GM21619 (cell line): ENCODE measurements around the gene OR2M3.
"Not testable (repeated sequence)": the region's sequence is repeated elsewhere in the genome, so short reads cannot be mapped to it uniquely, and the experiment has no call there.

ENCODE experiments used
- ATAC-seq: cut with Tn5 transposase; IDR thresholded peaks from one replicate; pipeline ENCODE4 v1.9.1; 2021; ENCODE audit not compliant: unreplicated experiment

Gene OR2M3, protein sequence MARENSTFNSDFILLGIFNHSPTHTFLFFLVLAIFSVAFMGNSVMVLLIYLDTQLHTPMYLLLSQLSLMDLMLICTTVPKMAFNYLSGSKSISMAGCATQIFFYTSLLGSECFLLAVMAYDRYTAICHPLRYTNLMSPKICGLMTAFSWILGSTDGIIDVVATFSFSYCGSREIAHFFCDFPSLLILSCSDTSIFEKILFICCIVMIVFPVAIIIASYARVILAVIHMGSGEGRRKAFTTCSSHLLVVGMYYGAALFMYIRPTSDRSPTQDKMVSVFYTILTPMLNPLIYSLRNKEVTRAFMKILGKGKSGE

DNA sequence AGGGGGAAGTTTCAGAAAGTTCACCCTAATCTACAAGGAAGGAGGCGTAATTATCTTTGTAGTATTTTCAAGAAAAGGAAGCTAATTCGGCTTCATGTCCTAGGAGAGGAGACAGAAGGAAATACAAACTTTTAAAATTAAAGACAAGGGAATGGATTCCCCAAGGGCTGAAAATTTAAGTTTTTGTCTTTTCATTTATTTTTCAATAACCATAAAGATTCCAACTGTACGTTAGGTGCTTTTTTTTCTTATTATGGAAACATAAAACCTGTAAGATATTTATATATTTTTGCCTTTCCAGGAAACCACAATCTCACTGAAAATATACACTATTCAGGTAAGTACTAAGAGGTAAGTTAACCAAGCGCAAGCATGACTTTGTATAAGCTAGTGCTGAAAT lies at the start of gene OR2M3:
Gene OR2M3, plus strand, starts transcription at position 301 of the 400 bp plus-strand sequence. CDS start 5,803 bp downstream, outside the sequence.
- ATAC-seq: no peak

DNA sequence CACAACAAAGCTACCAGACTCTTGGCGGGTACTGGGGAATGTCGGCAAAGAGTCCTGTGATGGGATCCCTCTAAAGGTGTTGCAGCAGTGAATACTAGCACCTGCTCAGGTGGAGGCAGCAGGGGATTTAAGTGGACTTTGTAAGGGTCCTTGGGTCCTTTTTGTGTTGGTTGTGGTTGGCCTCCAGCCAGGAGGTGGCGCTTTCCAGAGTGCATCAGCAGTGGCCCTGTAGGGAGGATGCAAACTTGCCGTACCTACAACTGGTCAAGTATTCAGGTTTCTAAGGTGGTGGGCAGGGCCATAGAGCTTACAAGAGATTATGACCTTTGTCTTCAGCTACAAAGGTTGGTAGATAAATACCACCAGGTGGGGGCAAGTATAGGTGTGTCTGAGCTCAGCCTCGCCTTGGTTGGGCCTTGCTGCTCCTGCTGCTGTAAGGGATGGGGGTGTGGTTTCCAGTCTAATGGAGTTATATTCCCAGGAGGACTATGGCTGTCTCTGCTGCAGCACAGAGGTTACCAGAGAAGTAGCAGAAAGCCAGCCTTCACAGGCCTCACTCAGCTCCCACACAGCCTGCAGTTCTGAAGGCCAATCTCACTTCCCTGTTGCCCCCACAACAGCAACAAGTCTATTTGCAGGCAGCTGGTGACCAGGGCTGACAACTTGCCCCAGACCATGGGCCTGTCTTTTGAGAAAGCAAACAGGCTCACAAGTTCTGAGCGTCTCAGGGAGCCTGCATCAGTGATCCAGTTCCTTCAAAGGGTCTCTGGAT lies 44.8 kb upstream of the OR2M3 start:
- no peak for ATAC-seq

GRCh38 chr1:248155927-248156326 lies 41.1 kb upstream of the OR2M3 start:
- no peak for ATAC-seq

DNA sequence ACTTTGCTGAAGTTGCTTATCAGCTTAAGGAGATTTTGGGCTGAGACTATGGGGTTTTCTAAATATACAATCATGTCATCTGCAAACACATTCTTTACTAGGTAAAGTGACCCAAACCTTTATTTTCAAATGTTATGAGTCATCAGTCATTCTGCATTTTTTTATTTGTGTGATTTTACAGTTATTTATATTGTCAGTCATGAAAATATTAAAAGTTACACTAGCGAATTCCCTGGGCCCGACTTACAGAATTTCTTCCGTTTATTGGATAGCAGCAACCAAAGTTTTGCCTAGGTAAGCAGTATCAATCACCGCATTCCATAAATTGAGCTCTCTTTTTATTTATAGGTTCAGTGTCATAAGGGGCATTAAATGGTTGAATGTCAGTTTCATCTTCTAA lies 38.3 kb upstream of the OR2M3 start:
- no peak for ATAC-seq

DNA sequence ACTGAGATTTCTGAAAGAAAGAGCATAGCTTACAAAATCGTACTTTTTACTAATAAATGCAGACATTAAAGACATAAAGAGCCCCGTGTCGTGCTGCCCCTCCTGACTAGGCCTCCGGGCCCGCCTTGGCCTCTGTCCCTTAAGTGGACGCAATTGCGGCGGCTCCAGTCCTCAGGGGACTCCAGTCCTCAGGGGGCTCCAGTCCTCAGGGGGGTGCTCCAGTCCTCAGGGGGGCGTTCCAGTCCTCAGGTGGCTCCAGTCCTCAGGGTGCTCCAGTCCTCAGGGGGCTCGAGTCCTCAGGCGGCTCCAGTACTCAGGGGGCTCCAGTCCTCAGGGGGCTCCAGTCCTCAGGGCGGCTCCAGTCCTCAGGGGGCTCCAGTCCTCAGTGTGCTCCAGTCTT lies 33.0 kb upstream of the OR2M3 start:
- no peak for ATAC-seq

DNA sequence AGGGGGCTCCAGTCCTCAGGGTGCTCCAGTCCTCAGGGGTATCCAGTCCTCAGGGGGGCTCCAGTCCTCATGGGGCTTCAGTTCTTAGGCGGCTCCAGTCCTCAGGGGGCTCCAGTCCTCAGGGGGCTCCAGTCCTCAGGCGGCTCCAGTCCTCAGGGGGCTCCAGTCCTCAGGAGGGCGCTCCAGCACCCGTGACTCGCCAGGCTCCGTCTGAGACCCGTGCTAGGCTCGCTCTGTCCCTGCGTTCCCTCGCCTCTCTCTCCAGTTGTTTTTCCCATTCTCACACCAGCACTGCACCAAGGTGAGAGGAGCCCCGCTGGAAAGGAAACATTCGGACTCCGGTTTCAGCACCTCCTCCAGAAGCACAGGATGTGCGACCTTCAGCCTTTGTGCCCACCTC lies 31.9 kb upstream of the OR2M3 start:
- no peak for ATAC-seq

GRCh38 chr1:248174521-248174920 lies 22.5 kb upstream of the OR2M3 start, which contains the start of gene OR2M2:
TSS of gene OR2M2 (plus strand) at chr1:248174821. CDS start at chr1:248179986, 5,165 bp downstream.
- ATAC-seq: no peak

- no peak for ATAC-seq
Measured at GRCh38 chr1:248183996-248184395, 13.1 kb upstream of the OR2M3 start.

- no peak for ATAC-seq
Measured at GRCh38 chr1:248187363-248187762, 9.7 kb upstream of the OR2M3 start.

GRCh38 chr1:248189026-248189425 lies 8.0 kb upstream of the OR2M3 start:
- no peak for ATAC-seq

GRCh38 chr1:248194117-248194516 lies 2.9 kb upstream of the OR2M3 start:
- ATAC-seq: no peak

DNA sequence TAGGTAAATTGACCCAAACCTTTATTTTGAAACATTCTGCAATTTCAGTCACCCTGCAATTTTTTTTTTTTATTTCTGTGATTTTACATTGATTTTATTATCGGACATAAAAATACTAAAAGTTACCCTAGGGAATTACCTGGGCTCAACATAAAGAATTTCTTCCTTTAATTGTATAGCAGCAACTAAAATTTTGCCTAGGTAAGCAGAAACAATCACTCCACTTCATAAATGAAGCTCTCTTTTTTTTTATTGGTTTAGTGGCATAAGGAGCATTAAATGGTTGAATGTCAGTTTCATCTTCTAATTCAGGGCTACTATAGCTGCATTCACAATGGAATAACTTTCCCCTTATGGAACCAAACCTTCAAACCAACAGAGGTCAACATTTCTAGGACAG lies 18.8 kb downstream of the OR2M3 start:
- no peak for ATAC-seq

GRCh38 chr1:248225537-248225936 lies 28.5 kb downstream of the OR2M3 start:
- ATAC-seq: no peak

- ATAC-seq: no peak
Measured at GRCh38 chr1:248229360-248229908, 32.4 kb downstream of the OR2M3 start.

- no peak for ATAC-seq
Measured at GRCh38 chr1:248231117-248231516, 34.1 kb downstream of the OR2M3 start, which contains the start of gene OR2M4. TSS of gene OR2M4 (plus strand) at chr1:248231417. CDS start at chr1:248238929, 7,512 bp downstream.

DNA sequence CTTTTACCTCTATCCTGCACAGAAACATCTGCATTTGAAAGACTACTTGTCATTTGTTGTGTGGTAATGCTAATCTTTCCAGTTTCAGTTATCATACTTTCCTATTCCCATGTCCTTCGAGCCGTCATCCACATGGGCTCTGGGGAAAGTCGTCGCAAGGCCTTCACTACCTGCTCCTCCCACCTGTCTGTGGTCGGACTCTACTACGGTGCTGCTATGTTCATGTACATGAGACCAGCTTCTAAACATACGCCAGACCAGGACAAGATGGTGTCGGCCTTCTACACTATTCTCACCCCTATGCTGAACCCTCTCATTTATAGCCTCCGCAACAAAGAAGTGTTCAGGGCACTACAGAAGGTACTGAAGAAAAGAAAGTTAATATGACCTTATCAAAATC lies 42.4 kb downstream of the OR2M3 start:
- no peak for ATAC-seq

DNA sequence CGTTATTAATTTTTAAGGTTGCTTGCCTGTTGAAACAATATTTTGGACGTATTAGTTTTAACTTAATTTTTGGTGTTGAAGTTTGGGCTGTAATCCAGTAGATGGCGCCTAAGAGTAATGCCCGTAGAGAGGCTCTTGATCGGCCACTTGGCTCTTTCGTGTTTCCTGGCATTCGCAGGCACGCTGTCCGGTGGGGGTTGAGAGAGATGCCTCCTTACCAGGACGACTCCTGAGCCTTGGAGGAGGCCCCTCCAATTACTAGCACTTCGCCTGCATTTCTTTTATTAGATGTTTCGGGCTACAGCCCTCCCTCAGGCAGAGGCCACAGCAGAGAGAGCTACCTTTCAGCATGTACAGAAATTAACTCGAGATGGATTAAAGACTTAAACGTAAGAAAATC lies 46.1 kb downstream of the OR2M3 start:
- peak; percentile 81 for ATAC-seq

- not testable (repeated sequence) for ATAC-seq
Measured at GRCh38 chr1:248259309-248259708, 62.2 kb downstream of the OR2M3 start.
